RWPE2 (cell line): ENCODE measurements around the gene AGA.

Source experiments
- ATAC-seq: fragments of 200-7000 bp; cut with Tn5 transposase; 3 replicates; pipeline ENCODE4 v1.9.1; 2021; ENCODE audit warnings: low read depth
- DNase-seq: peaks from one replicate; pipeline ENCODE4 v3.0.0-alpha.2; 2020; ENCODE audit warnings: low spot score
- H3K27ac ChIP-seq: fragments of 450-650 bp; 2 replicates; pipeline ENCODE4 v1.5.1; 2017; ENCODE audit warnings: mild to moderate bottlenecking; ENCODE audit not compliant: poor library complexity, severe bottlenecking
- H3K27me3 ChIP-seq: fragments of 250-450 bp; sonication (Bioruptor Pico); 2 replicates; pipeline ENCODE4 v1.5.1; 2021; ENCODE audit warnings: mild to moderate bottlenecking, moderate library complexity; ENCODE audit not compliant: insufficient read depth, poor library complexity, severe bottlenecking
- H3K36me3 ChIP-seq: fragments of 250-450 bp; sonication (Bioruptor Pico); 2 replicates; pipeline ENCODE4 v1.5.1; 2020; ENCODE audit warnings: low read depth, mild to moderate bottlenecking, moderate library complexity
- H3K4me1 ChIP-seq: fragments of 250-450 bp; sonication (Bioruptor Pico); 2 replicates; pipeline ENCODE4 v1.5.1; 2021; ENCODE audit warnings: mild to moderate bottlenecking, moderate library complexity; ENCODE audit not compliant: insufficient read depth, poor library complexity, severe bottlenecking
- H3K4me3 ChIP-seq: fragments of 250-450 bp; sonication (Bioruptor Pico); 2 replicates; pipeline ENCODE4 v1.5.1; 2021; ENCODE audit warnings: mild to moderate bottlenecking, moderate library complexity; ENCODE audit not compliant: severe bottlenecking
- H3K9me3 ChIP-seq: fragments of 250-450 bp; sonication (Bioruptor Pico); 2 replicates; pipeline ENCODE4 v1.5.1; 2021; ENCODE audit warnings: mild to moderate bottlenecking, moderate library complexity; ENCODE audit not compliant: severe bottlenecking
- TF ChIP-seq, protein P1 (sequence below): fragments of 450-650 bp; IDR thresholded peaks from one replicate; pipeline ENCODE4 v1.5.1; 2017; ENCODE audit warnings: mild to moderate bottlenecking, moderate library complexity; ENCODE audit not compliant: poor library complexity, severe bottlenecking

The AGA gene

DNA sequence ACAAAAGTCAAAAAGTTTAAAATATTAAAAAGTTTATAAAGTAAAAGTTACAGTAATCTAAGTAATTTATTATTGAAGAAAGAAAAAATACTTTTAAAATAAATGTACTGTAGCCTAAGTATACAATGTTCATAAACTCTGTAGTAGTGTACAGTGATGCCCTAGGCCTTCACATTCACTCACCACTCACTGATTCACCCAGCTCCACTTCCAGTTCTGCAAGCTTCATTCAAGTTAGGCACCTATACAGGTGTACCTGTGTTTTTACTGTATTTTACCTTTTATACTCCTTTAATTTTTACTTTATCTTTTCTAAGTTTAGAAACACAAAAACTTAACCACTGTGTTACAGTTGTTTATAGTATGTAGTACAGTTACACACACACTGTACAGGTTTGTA, 40.1 kb upstream of the AGA start:
- no peaks in the 10 kb centered on the region for H3K36me3 ChIP-seq
- no peak overlapping the region for H3K27ac ChIP-seq
- no peak overlapping the region for H3K4me3 ChIP-seq
- TF ChIP-seq, protein P1, sequence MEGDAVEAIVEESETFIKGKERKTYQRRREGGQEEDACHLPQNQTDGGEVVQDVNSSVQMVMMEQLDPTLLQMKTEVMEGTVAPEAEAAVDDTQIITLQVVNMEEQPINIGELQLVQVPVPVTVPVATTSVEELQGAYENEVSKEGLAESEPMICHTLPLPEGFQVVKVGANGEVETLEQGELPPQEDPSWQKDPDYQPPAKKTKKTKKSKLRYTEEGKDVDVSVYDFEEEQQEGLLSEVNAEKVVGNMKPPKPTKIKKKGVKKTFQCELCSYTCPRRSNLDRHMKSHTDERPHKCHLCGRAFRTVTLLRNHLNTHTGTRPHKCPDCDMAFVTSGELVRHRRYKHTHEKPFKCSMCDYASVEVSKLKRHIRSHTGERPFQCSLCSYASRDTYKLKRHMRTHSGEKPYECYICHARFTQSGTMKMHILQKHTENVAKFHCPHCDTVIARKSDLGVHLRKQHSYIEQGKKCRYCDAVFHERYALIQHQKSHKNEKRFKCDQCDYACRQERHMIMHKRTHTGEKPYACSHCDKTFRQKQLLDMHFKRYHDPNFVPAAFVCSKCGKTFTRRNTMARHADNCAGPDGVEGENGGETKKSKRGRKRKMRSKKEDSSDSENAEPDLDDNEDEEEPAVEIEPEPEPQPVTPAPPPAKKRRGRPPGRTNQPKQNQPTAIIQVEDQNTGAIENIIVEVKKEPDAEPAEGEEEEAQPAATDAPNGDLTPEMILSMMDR, result no peak
- H3K27me3 ChIP-seq, result no peaks in the 10 kb centered on the region
- DNase-seq, result no peak
- no peaks in the 10 kb centered on the region for H3K9me3 ChIP-seq
- ATAC-seq, result no peak
- peaks cover 27% of the 10 kb centered on the region for H3K4me1 ChIP-seq

GRCh38 chr4:177480795-177481194, 38.6 kb upstream of the AGA start:
- Histone ChIP-seq H3K4me3 (no peak overlapping the region), H3K9me3 (no peaks in the 10 kb centered on the region), H3K36me3 (no peaks in the 10 kb centered on the region), H3K4me1 (peaks cover 25% of the 10 kb centered on the region), H3K27me3 (no peaks in the 10 kb centered on the region), H3K27ac (no peak overlapping the region)
- DNase-seq (no peak), ATAC-seq (peak; percentile 14; the same call in 1 of the 3 replicates)
- TF ChIP-seq, protein P1, result no peak

DNA sequence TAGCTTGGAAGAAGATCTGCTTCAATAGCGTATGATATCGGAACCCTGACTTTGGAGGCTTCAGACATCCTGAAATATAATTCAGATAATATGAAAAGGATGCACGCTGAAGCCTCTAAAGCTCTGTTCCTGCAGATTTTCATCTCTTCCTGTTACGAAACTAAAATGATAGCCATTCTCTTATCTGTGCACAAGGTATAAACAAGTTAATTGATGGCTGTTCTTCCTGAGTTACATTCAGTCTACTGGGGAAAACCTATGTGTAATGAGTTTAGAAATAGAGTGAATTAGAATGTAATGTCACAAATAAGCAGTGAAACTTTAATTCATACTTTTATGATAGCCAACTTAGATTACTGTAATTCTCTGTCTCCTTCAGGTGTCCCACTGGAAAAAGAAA, 36.8 kb upstream of the AGA start:
- Histone ChIP-seq H3K27me3 (no peaks in the 10 kb centered on the region), H3K4me3 (no peak overlapping the region), H3K27ac (no peak overlapping the region), H3K36me3 (no peaks in the 10 kb centered on the region), H3K4me1 (peaks cover 10% of the 10 kb centered on the region), H3K9me3 (no peaks in the 10 kb centered on the region)
- ATAC-seq (no peak), DNase-seq (no peak)
- TF ChIP-seq, protein P1, result no peak

DNA sequence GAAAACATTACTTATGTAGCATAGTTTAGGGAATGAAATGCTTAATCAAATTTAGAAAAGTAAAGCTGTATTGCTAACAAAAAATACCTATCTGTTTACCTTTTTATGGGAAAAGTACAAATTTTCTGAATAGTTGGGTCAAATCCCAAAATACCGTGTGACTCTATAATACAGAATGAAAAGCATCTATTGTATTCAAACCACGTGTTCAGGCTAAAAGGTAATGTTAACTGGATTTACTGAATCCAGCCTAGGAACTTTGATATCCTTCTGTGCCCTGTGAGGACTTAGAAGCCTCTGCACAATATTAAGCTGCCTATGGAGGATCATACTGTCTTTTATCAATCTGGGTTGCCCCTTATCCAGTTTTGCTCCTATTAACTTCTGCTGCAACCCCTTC, 36.3 kb upstream of the AGA start:
- Histone ChIP-seq H3K4me3 (no peak overlapping the region), H3K27ac (no peak overlapping the region)
- no peak for ATAC-seq

DNA sequence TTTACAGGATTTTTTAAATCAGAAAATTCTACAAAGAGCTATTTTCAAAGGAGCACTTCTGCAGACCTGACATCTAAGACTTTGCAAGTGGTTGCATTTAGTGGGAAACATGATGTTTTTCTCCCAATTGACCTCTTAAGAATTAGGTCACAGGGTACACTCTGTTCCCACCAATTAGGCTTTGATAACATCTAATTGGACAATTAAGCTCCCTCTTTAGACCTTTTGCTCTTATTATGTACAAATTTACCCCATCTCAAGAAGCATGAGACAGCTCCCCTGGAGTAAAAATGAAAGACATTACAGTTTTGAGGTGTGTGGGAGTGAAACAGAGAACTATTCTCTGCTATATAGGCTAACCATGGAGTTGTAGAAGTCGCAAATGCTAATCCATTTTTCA, 31.8 kb upstream of the AGA start:
- ATAC-seq, result no peak
- no peaks in the 10 kb centered on the region for H3K36me3 ChIP-seq
- H3K9me3 ChIP-seq, result no peaks in the 10 kb centered on the region
- TF ChIP-seq, protein P1, result no peak
- no peak overlapping the region for H3K4me3 ChIP-seq
- H3K27ac ChIP-seq, result no peak overlapping the region
- H3K27me3 ChIP-seq, result no peaks in the 10 kb centered on the region
- DNase-seq, result no peak
- no peaks in the 10 kb centered on the region for H3K4me1 ChIP-seq

More for the DNA sequence above, 36.3 kb upstream of the AGA start:
- Histone ChIP-seq H3K4me1 (peaks cover 4% of the 10 kb centered on the region), H3K27me3 (no peaks in the 10 kb centered on the region), H3K36me3 (no peaks in the 10 kb centered on the region), H3K9me3 (no peaks in the 10 kb centered on the region)
- TF ChIP-seq, protein P1, result no peak
- no peak for DNase-seq
